Cardiac muscle cell (in vitro differentiated cells and primary cell): Measurements from ENCODE around the gene GABRQ. TPM values are rescaled to one million over a fixed set of nuclear protein-coding genes. Genes with fewer than 3 reads are reported as not detected.

Experiments
- DNase-seq, 2 donors: peaks; one replicate each; pipeline versions ENCODE4 v3.0.0 to v3.0.0-alpha.2; 2010 to 2017; ENCODE audit warnings: low read depth in 1 of 2, low spot score in 1 of 2
- H3K27ac ChIP-seq: fragments of 200-600 bp; sonication (generic); 2 replicates; pipeline ENCODE4 v1.5.1; 2016
- H3K27me3 ChIP-seq: fragments of 200-600 bp; sonication (generic); 2 replicates; pipeline ENCODE4 v1.6.0; 2016; ENCODE audit warnings: control low read depth
- H3K36me3 ChIP-seq: fragments of 200-600 bp; sonication (generic); 2 replicates; pipeline ENCODE4 v1.5.1; 2016; ENCODE audit warnings: control low read depth
- H3K4me1 ChIP-seq: fragments of 200-600 bp; sonication (generic); 2 replicates; pipeline ENCODE4 v1.8.1; 2017; ENCODE audit warnings: low read depth, mild to moderate bottlenecking, mixed run types
- H3K4me3 ChIP-seq: fragments of 200-600 bp; sonication (generic); 2 replicates; pipeline ENCODE4 v1.5.1; 2016; ENCODE audit warnings: mild to moderate bottlenecking
- H3K9me3 ChIP-seq: fragments of 200-600 bp; sonication (generic); 2 replicates; pipeline ENCODE4 v1.5.1; 2017; ENCODE audit warnings: low read depth, mild to moderate bottlenecking, control low read depth
- polyA plus RNA-seq: library from polyadenylated mRNA; unstranded; fragments of >200 nt; fragmentation: Nextera tagmentation; extraction: Ambion mirVana; gene quantifications from 2 replicates; pipeline ENCODE4 v1.2.1, GENCODE V29; 2016
- total RNA-seq: library from RNA; depleted of rRNA; stranded (reverse); fragments of >200 nt; gene quantifications from 2 replicates; pipeline ENCODE4 v1.2.3, GENCODE V29; 2016
- TF ChIP-seq, protein P1 (sequence below): IDR thresholded peaks from 2 replicates; pipeline ENCODE4 v1.5.1; 2012; ENCODE audit warnings: low read depth, mild to moderate bottlenecking, low read length

The GABRQ gene
- total and polyA plus RNA-seq, 2 experiments from 2014 or later: 0.03 TPM; not detected in 1

DNA sequence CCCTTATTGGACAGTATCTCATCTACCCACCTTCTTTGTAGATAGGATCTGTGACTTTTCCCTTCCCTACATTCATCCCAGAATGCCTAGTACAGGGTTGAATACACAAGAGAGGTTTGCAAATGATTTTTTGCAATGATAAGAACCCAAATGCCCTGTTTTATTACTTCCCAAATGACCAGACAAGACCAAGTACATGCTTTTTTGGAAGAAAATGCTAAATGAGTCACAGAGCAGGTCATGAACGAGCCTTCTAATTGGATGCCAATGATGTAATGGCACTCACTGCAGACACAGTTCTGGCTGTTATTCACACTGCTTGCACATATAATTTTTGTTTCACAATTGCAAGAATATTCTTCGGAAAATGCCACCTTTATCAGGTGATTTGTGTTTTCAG lies 17.8 kb upstream of the GABRQ start:
- TF ChIP-seq, protein P1, sequence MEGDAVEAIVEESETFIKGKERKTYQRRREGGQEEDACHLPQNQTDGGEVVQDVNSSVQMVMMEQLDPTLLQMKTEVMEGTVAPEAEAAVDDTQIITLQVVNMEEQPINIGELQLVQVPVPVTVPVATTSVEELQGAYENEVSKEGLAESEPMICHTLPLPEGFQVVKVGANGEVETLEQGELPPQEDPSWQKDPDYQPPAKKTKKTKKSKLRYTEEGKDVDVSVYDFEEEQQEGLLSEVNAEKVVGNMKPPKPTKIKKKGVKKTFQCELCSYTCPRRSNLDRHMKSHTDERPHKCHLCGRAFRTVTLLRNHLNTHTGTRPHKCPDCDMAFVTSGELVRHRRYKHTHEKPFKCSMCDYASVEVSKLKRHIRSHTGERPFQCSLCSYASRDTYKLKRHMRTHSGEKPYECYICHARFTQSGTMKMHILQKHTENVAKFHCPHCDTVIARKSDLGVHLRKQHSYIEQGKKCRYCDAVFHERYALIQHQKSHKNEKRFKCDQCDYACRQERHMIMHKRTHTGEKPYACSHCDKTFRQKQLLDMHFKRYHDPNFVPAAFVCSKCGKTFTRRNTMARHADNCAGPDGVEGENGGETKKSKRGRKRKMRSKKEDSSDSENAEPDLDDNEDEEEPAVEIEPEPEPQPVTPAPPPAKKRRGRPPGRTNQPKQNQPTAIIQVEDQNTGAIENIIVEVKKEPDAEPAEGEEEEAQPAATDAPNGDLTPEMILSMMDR: no peak
- H3K27me3 ChIP-seq: no peaks in the 10 kb centered on the region
- no peak overlapping the region for H3K27ac ChIP-seq
- no peaks in the 10 kb centered on the region for H3K9me3 ChIP-seq
- H3K36me3 ChIP-seq: no peaks in the 10 kb centered on the region
- DNase-seq: no peak
- no peak overlapping the region for H3K4me3 ChIP-seq
- H3K4me1 ChIP-seq: no peaks in the 10 kb centered on the region

DNA sequence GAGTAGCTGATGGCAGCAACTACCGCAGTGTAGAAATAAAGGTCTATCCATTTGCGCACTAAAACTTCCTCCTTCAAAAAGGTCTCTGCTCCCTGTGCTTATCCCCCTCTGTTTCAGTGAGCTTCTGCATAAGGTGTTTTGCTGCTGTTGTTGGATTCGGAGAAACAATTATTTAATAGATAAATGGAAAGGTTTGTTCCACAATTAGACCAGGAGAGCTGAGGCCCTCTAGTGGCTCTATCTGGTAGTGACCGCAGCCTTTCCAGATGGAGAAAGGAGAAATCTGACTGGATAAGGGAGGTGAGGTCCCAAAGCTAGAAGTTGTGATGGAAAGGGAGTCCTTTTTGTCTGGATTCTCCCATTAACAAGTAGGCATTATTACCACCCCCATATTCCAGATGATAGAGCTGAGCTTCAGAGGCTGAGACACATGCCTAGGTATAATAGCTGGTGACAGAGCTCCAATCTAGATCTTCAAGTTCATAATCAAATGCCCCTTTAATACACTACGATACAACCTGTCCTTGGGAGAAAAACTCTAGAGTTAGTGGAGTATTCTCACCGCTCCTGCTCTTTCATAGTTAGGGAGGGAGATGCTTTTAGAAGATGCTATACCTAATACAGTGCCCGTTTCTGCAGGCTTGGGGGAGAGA lies 5.1 kb upstream of the GABRQ start:
- H3K27ac ChIP-seq: no peak overlapping the region
- no peaks in the 10 kb centered on the region for H3K9me3 ChIP-seq
- H3K27me3 ChIP-seq: peaks cover 3% of the 10 kb centered on the region
- TF ChIP-seq, protein P1: peak; percentile 77
- H3K4me1 ChIP-seq: no peaks in the 10 kb centered on the region
- DNase-seq: peak; percentile 43 to 49
- no peak overlapping the region for H3K4me3 ChIP-seq
- H3K36me3 ChIP-seq: no peaks in the 10 kb centered on the region

DNA sequence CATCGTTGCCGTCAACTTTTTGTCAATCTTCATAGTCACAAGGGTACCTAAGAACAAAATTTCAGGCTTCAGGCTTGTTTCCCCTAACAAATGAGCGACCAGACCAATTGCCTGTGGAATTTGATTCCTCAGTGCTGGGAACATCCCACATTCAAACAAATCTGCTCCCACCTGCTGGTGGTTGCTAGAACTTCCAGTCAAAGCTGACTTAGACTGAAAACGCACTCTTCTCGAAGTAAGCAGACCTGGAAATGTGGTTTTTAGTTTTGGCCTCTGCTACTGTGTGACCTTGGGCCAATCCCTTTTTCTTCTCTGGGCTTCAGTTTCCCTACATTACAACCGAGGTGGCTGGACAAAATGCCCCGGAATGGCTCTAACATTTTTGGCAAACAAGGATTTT lies 1.8 kb upstream of the GABRQ start:
- H3K27ac ChIP-seq: no peak overlapping the region
- no peaks in the 10 kb centered on the region for H3K9me3 ChIP-seq
- H3K36me3 ChIP-seq: no peaks in the 10 kb centered on the region
- H3K4me1 ChIP-seq: no peaks in the 10 kb centered on the region
- H3K27me3 ChIP-seq: peaks cover 34% of the 10 kb centered on the region
- peak; percentile 58 to 73 for DNase-seq
- TF ChIP-seq, protein P1: peak; percentile 61
- H3K4me3 ChIP-seq: no peak overlapping the region

DNA sequence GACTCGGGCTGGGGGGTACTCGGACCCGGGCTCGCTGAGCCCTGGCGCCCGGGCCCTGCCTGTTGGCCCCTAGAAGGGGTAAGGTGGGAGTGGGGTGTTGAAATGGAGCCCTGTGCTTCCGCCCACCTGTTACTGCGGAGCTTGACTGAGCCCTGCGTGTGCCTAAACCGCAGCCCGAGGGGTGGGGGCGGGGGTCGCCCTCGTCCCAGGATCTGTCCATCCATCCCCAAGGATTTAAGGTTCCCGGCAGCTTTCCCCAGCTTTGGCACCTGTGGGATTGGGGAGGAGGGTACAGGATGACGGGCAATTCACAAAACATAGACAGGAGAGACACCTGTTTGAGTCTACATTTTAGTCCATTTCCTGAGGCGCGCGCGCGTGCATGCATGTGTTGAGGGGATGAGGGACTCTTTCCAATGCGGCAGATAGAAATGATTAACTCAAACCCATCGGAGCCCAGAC lies 779 bp downstream of the GABRQ start:
- Histone ChIP-seq H3K4me3 (peak overlapping the region; percentile 19), H3K9me3 (no peaks in the 10 kb centered on the region), H3K27ac (no peak overlapping the region), H3K4me1 (no peaks in the 10 kb centered on the region), H3K27me3 (peaks cover 34% of the 10 kb centered on the region), H3K36me3 (no peaks in the 10 kb centered on the region)
- TF ChIP-seq, protein P1: no peak
- no peak for DNase-seq

DNA sequence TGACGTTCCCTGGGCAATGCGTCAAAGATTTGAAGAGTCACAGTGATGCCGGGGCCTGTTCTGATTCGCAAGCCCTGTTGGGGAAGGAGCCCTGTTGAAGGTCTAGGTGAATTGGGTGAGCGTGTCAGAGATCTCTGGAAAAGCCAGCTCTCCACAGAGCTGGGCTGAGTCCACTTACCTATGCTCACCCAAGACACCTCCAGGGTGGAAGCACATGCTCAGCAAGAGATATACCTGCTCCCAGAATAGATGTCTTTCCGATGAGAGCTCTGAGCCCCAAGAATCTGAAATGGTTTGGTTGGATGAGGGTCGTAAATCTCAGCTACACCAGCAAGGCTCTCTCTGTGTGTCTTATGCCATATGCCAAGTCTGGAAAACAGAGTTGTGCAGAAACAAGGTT lies 1.7 kb downstream of the GABRQ start:
- H3K9me3 ChIP-seq: no peaks in the 10 kb centered on the region
- TF ChIP-seq, protein P1: no peak
- H3K27me3 ChIP-seq: peaks cover 34% of the 10 kb centered on the region

More for the DNA sequence above, 1.7 kb downstream of the GABRQ start:
- Histone ChIP-seq H3K27ac (no peak overlapping the region), H3K4me3 (no peak overlapping the region), H3K4me1 (no peaks in the 10 kb centered on the region), H3K36me3 (no peaks in the 10 kb centered on the region)
- no peak for DNase-seq
